H9 (cell line): ENCODE measurements around the gene NANOS3. TPM values are rescaled to one million over a fixed set of nuclear protein-coding genes. Genes with fewer than 3 reads are reported as not detected.

ENCODE experiments used
- DNase-seq: peaks from one replicate; pipeline ENCODE4 v3.0.0-alpha.2; 2017
- H2AFZ ChIP-seq: one replicate; pipeline ENCODE4 v1.6.1; 2013; ENCODE audit warnings: mild to moderate bottlenecking, low read length, control low read depth, moderate library complexity
- H2AK5ac ChIP-seq: 2 replicates; pipeline ENCODE4 v1.6.1; 2013; ENCODE audit warnings: low read length, control low read depth, mixed read lengths; ENCODE audit not compliant: insufficient read length
- H2BK120ac ChIP-seq: one replicate; pipeline ENCODE4 v1.6.1; 2013; ENCODE audit warnings: low read depth, mild to moderate bottlenecking, low read length, control low read depth, inconsistent platforms; ENCODE audit not compliant: poor library complexity, severe bottlenecking
- H2BK12ac ChIP-seq: 2 replicates; pipeline ENCODE4 v1.6.1; 2013; ENCODE audit warnings: low read length, control low read depth, mixed read lengths, low read depth; ENCODE audit not compliant: insufficient read length
- H2BK15ac ChIP-seq: 2 replicates; pipeline ENCODE4 v1.6.1; 2013; ENCODE audit warnings: low read depth, low read length, control low read depth
- H2BK20ac ChIP-seq: one replicate; pipeline ENCODE4 v1.6.1; 2013; ENCODE audit warnings: low read depth, mild to moderate bottlenecking, low read length, control low read depth, inconsistent platforms; ENCODE audit not compliant: poor library complexity, severe bottlenecking
- H2BK5ac ChIP-seq: 2 replicates; pipeline ENCODE4 v1.6.1; 2013; ENCODE audit warnings: low read length, control low read depth, mixed read lengths; ENCODE audit not compliant: insufficient read length
- H3K14ac ChIP-seq: 2 replicates; pipeline ENCODE4 v1.6.1; 2013; ENCODE audit warnings: low read length, control low read depth; ENCODE audit not compliant: insufficient read depth
- H3K18ac ChIP-seq: 2 replicates; pipeline ENCODE4 v1.6.1; 2013; ENCODE audit warnings: low read depth, mild to moderate bottlenecking, mixed read lengths, low read length, control low read depth; ENCODE audit not compliant: insufficient read length
- H3K23ac ChIP-seq: 2 replicates; pipeline ENCODE4 v1.6.1; 2013; ENCODE audit warnings: low read length, control low read depth, mixed read lengths, low read depth; ENCODE audit not compliant: insufficient read length
- H3K23me2 ChIP-seq: 2 replicates; pipeline ENCODE4 v1.6.1; 2013; ENCODE audit warnings: low read depth, mild to moderate bottlenecking, mixed read lengths, low read length, control low read depth; ENCODE audit not compliant: insufficient read length, poor library complexity, severe bottlenecking
- H3K27ac ChIP-seq: 2 replicates; pipeline ENCODE4 v1.5.1; 2013; ENCODE audit warnings: low read length, control low read depth, mixed read lengths, low read depth; ENCODE audit not compliant: insufficient read length
- H3K27me3 ChIP-seq: 2 replicates; pipeline ENCODE4 v1.6.1; 2013; ENCODE audit warnings: low read length, control low read depth, inconsistent platforms; ENCODE audit not compliant: insufficient read depth
- H3K4ac ChIP-seq: 2 replicates; pipeline ENCODE4 v1.6.1; 2013; ENCODE audit warnings: low read depth, mild to moderate bottlenecking, control low read depth, inconsistent platforms, low read length, moderate library complexity
- H3K4me1 ChIP-seq: 2 replicates; pipeline ENCODE4 v1.6.1; 2013; ENCODE audit warnings: low read length, control low read depth, inconsistent platforms; ENCODE audit not compliant: insufficient read depth
- H3K4me2 ChIP-seq: 2 replicates; pipeline ENCODE4 v1.6.1; 2013; ENCODE audit warnings: low read length, control low read depth, mixed read lengths; ENCODE audit not compliant: insufficient read length, insufficient read depth
- H3K56ac ChIP-seq: 2 replicates; pipeline ENCODE4 v1.6.1; 2013; ENCODE audit warnings: low read depth, mild to moderate bottlenecking, mixed read lengths, low read length, control low read depth; ENCODE audit not compliant: insufficient read length
- H3K79me1 ChIP-seq: 2 replicates; pipeline ENCODE4 v1.6.1; 2013; ENCODE audit warnings: low read depth, mild to moderate bottlenecking, moderate library complexity, low read length, control low read depth, inconsistent platforms; ENCODE audit not compliant: insufficient read depth, poor library complexity, severe bottlenecking
- H3K79me2 ChIP-seq: 2 replicates; pipeline ENCODE4 v1.6.1; 2013; ENCODE audit warnings: low read length, control low read depth, inconsistent platforms; ENCODE audit not compliant: insufficient read depth
- H3K9ac ChIP-seq: 2 replicates; pipeline ENCODE4 v1.6.1; 2013; ENCODE audit warnings: low read length, control low read depth, mixed read lengths; ENCODE audit not compliant: insufficient read length; ENCODE audit errors: extremely low read depth
- H3K9me3 ChIP-seq: one replicate; pipeline ENCODE4 v1.6.1; 2013; ENCODE audit warnings: low read depth, low read length, inconsistent platforms; ENCODE audit not compliant: control insufficient read depth
- H3T11ph ChIP-seq: one replicate; pipeline ENCODE4 v1.6.1; 2013; ENCODE audit warnings: mild to moderate bottlenecking, low read length, control low read depth, inconsistent platforms
- H4K20me1 ChIP-seq: one replicate; pipeline ENCODE4 v1.6.1; 2013; ENCODE audit not compliant: control insufficient read depth, insufficient read length, insufficient read depth
- H4K5ac ChIP-seq: 2 replicates; pipeline ENCODE4 v1.6.1; 2013; ENCODE audit warnings: low read depth, mild to moderate bottlenecking, mixed read lengths, low read length, control low read depth; ENCODE audit not compliant: insufficient read length
- H4K8ac ChIP-seq: replicated peaks from 2 replicates; pipeline ENCODE4 v1.6.1; 2013; ENCODE audit warnings: low read length, control low read depth, mixed read lengths, low read depth; ENCODE audit not compliant: insufficient read length
- H4K91ac ChIP-seq: 2 replicates; pipeline ENCODE4 v1.6.1; 2013; ENCODE audit warnings: low read depth, mild to moderate bottlenecking, moderate library complexity, mixed read lengths, low read length, control low read depth; ENCODE audit not compliant: insufficient read length
- H3K27ac Mint-ChIP-seq, 3 experiments: 2 replicates in 2 of 3; 3 replicates in 1 of 3; pipeline ENCODE4 v1.8.0; 2020 to 2021; ENCODE audit warnings: mixed read lengths in 3 of 3, mild to moderate bottlenecking in 1 of 3, moderate library complexity in 1 of 3
- H3K27me3 Mint-ChIP-seq: 2 replicates; pipeline ENCODE4 v1.8.0; 2021; ENCODE audit warnings: low read depth, mild to moderate bottlenecking, moderate library complexity, mixed read lengths
- H3K36me3 Mint-ChIP-seq, 3 experiments: 2 replicates in 2 of 3; 3 replicates in 1 of 3; pipeline ENCODE4 v1.8.0; 2020 to 2021; ENCODE audit warnings: low read depth in 3 of 3, mixed read lengths in 3 of 3; ENCODE audit not compliant: insufficient read depth in 1 of 3
- H3K4me1 Mint-ChIP-seq, 2 experiments: 2 replicates each; pipeline ENCODE4 v1.8.0; 2020; ENCODE audit warnings: mixed read lengths in 2 of 2
- H3K4me3 Mint-ChIP-seq, 2 experiments: 2 replicates in 1 of 2; 3 replicates in 1 of 2; pipeline ENCODE4 v1.8.0; 2020 to 2021; ENCODE audit warnings: mild to moderate bottlenecking in 2 of 2, mixed read lengths in 2 of 2, moderate library complexity in 1 of 2
- H3K9me3 Mint-ChIP-seq, 2 experiments: 2 replicates in 1 of 2; 3 replicates in 1 of 2; pipeline ENCODE4 v1.8.0; 2020; ENCODE audit warnings: mild to moderate bottlenecking in 2 of 2, mixed read lengths in 2 of 2, moderate library complexity in 1 of 2
- CTCF ChIP-seq: fragments of 200-600 bp; sonication (generic); conservative IDR thresholded peaks from 3 replicates; pipeline ENCODE4 v1.8.0; 2021; ENCODE audit warnings: antibody characterized with exemption, mild to moderate bottlenecking
- WGBS: extraction: QIAGEN DNeasy Blood & Tissue Kit; methylation state at CpG from one replicate; pipeline ENCODE4 v1.1.7; 2013; ENCODE audit warnings: missing lambda C conversion rate, low lambda C conversion rate, mixed read lengths; ENCODE audit not compliant: insufficient read length; ENCODE audit errors: extremely low coverage; 5-methylcytosine and 5-hydroxymethylcytosine counted together
- total RNA-seq: library from RNA; stranded (reverse); gene quantifications from 2 replicates; pipeline ENCODE4 v1.2.1, GENCODE V29; 2021

Gene NANOS3
- total RNA-seq, 1 experiment from 2014 or later, result not detected

- H3K4me1 ChIP-seq, result no peaks in the 10 kb centered on the region
- no peak overlapping the region for H2AFZ ChIP-seq
- no peak overlapping the region for H3K4ac ChIP-seq
- no peak overlapping the region for H2BK20ac ChIP-seq
- H4K8ac ChIP-seq, result no peak overlapping the region
- H2AK5ac ChIP-seq, result no peak overlapping the region
- H3T11ph ChIP-seq, result no peak overlapping the region
- H3K56ac ChIP-seq, result no peak overlapping the region
- H3K4me2 ChIP-seq, result peak overlapping the region; percentile 1
- H3K36me3 Mint-ChIP-seq, result no peaks in the 10 kb centered on the region; a peak in 1 of 7 replicates
- H3K27me3 Mint-ChIP-seq, result peaks cover 99% of the 10 kb centered on the region
- no peak overlapping the region for H2BK15ac ChIP-seq
- H3K4me3 Mint-ChIP-seq, result peak overlapping the region; percentile 34 to 81
- no peaks in the 10 kb centered on the region for H3K79me1 ChIP-seq
- H3K9me3 ChIP-seq, result no peaks in the 10 kb centered on the region
- H4K91ac ChIP-seq, result no peak overlapping the region
- 0 out of 3 replicates have a peak, but pooled peaks have one; percentile 23 for TF ChIP-seq CTCF
- H3K27ac Mint-ChIP-seq, result no peak overlapping the region
- no peak overlapping the region for H3K18ac ChIP-seq
- H3K27me3 ChIP-seq, result peaks cover 36% of the 10 kb centered on the region; the same call in 1 of the 2 replicates
- peaks cover 3 to 8% of the 10 kb centered on the region in 2 experiments for H3K4me1 Mint-ChIP-seq
- no peaks in the 10 kb centered on the region for H4K20me1 ChIP-seq
- no peak overlapping the region for H2BK12ac ChIP-seq
- peaks cover 3% of the 10 kb centered on the region for H3K23me2 ChIP-seq
- H3K9ac ChIP-seq, result no peak overlapping the region
- no CpG with 5 or more reads among the region's 45 CpGs for WGBS
- H3K79me2 ChIP-seq, result no peaks in the 10 kb centered on the region
- H3K9me3 Mint-ChIP-seq, result no peaks in the 10 kb centered on the region
- no peak overlapping the region for H2BK120ac ChIP-seq
- H3K27ac ChIP-seq, result no peak overlapping the region
- no peak overlapping the region for H2BK5ac ChIP-seq
- H4K5ac ChIP-seq, result no peak overlapping the region
- H3K14ac ChIP-seq, result no peak overlapping the region
- no peak overlapping the region for H3K23ac ChIP-seq
- peak; percentile 83 for DNase-seq
Measured at GRCh38 chr19:13872695-13873389, 4.1 kb upstream of the NANOS3 start.
